PC-3 (cell line): Measurements from ENCODE around the gene MAPK12. TPM values are rescaled to one million over a fixed set of nuclear protein-coding genes. Genes with fewer than 3 reads are reported as not detected.
A peak's percentile ranks its signal among the peaks of the same experiment; 100 is the strongest.

ENCODE experiments used
- ATAC-seq: fragments of 200-7000 bp; cut with Tn5 transposase; 2 replicates; pipeline ENCODE4 v1.9.1; 2020; ENCODE audit warnings: mild to moderate bottlenecking, moderate library complexity
- BruUV-seq: library from RNA; stranded (reverse); fragments of 400-500 nt; replicated peaks from 2 replicates; lab custom pipeline; 2021; lab: Mats Ljungman, UMichigan
- CTCF ChIA-PET: fragments of 300-600 bp; sonication (Branson Sonifier 250); formaldehyde crosslinking; loops from one replicate; lab custom pipeline; 2022; ENCODE audit warnings: antibody characterized with exemption; lab: Charles Lee
- POLR2A ChIA-PET: fragments of 300-600 bp; sonication (Branson Sonifier 250); formaldehyde crosslinking; loops from one replicate; lab custom pipeline; 2022; ENCODE audit warnings: antibody characterized with exemption; ENCODE audit not compliant: unreplicated experiment; lab: Charles Lee
- DNase-seq: peaks from one replicate; pipeline ENCODE4 v3.0.0-alpha.2; 2015
- H2AFZ ChIP-seq: fragments of 300-600 bp; sonication (generic); 2 replicates; pipeline ENCODE4 v1.6.0; 2016; ENCODE audit warnings: antibody characterized with exemption, low read length
- H3F3A ChIP-seq: fragments of 300-600 bp; sonication (generic); one replicate; pipeline ENCODE4 v1.6.0; 2017; ENCODE audit warnings: antibody characterized with exemption, low read length, control low read depth, mild to moderate bottlenecking; ENCODE audit not compliant: unreplicated experiment
- H3K27ac ChIP-seq: fragments of 300-600 bp; sonication (generic); 2 replicates; pipeline ENCODE4 v1.5.1; 2016; ENCODE audit warnings: mild to moderate bottlenecking, low read length
- H3K27me3 ChIP-seq: fragments of 300-600 bp; sonication (generic); 2 replicates; pipeline ENCODE4 v1.6.1; 2016; ENCODE audit warnings: low read length, mixed read lengths
- H3K36me3 ChIP-seq: fragments of 300-600 bp; sonication (generic); 2 replicates; pipeline ENCODE4 v1.6.1; 2016; ENCODE audit warnings: low read depth, mixed run types, low read length, mixed read lengths
- H3K4me1 ChIP-seq: fragments of 300-600 bp; sonication (generic); 2 replicates; pipeline ENCODE4 v1.5.1; 2016; ENCODE audit warnings: low read length; ENCODE audit not compliant: insufficient read depth
- H3K4me2 ChIP-seq: fragments of 300-600 bp; sonication (generic); 2 replicates; pipeline ENCODE4 v1.6.0; 2016; ENCODE audit warnings: low read length
- H3K4me3 ChIP-seq: fragments of 300-600 bp; sonication (generic); 2 replicates; pipeline ENCODE4 v1.5.1; 2016; ENCODE audit warnings: mild to moderate bottlenecking, low read length, mixed read lengths
- H3K79me2 ChIP-seq: fragments of 300-600 bp; sonication (generic); 2 replicates; pipeline ENCODE4 v1.6.1; 2017; ENCODE audit warnings: low read length, mixed read lengths
- H3K9ac ChIP-seq: fragments of 300-600 bp; sonication (generic); 2 replicates; pipeline ENCODE4 v1.6.0; 2016; ENCODE audit warnings: mild to moderate bottlenecking, low read length
- H3K9me2 ChIP-seq: fragments of 300-600 bp; sonication (generic); replicated peaks from 2 replicates; pipeline ENCODE4 v1.6.1; 2016; ENCODE audit warnings: mixed run types, low read length, mixed read lengths
- H3K9me3 ChIP-seq: fragments of 300-600 bp; sonication (generic); 2 replicates; pipeline ENCODE4 v1.6.1; 2016; ENCODE audit warnings: low read length, mixed read lengths
- H4K20me1 ChIP-seq: fragments of 300-600 bp; sonication (generic); 2 replicates; pipeline ENCODE4 v1.6.1; 2016; ENCODE audit warnings: low read length, mixed read lengths
- EZH2 ChIP-seq: fragments of 300-600 bp; sonication (generic); IDR thresholded peaks from one replicate; pipeline ENCODE4 v1.6.1; 2017; ENCODE audit warnings: antibody characterized with exemption, mild to moderate bottlenecking, low read length; ENCODE audit not compliant: unreplicated experiment
- EZH2phosphoT487 ChIP-seq: fragments of 300-600 bp; sonication (generic); IDR thresholded peaks from 2 replicates; pipeline ENCODE4 v1.6.1; 2018; ENCODE audit warnings: mild to moderate bottlenecking, antibody characterized with exemption, low read length, borderline replicate concordance
- intact Hi-C: fragments of 100-400 bp; cut with micrococcal nuclease; formaldehyde crosslinking; loops from 2 replicates; pipeline ENCODE4 v1.9.0; 2023
- total RNA-seq: library from RNA; depleted of rRNA; stranded (reverse); fragments of >200 nt; gene quantifications from 2 replicates; pipeline ENCODE4 v1.2.3, GENCODE V29; 2014
- TF ChIP-seq, protein P1 (sequence below): fragments of 300-600 bp; sonication (generic); conservative IDR thresholded peaks from 2 replicates; pipeline ENCODE4 v1.5.1; 2017; ENCODE audit warnings: antibody characterized with exemption, low read depth, mild to moderate bottlenecking, low read length

The MAPK12 gene
- total RNA-seq, 1 experiment from 2014 or later = 22.4 TPM

DNA sequence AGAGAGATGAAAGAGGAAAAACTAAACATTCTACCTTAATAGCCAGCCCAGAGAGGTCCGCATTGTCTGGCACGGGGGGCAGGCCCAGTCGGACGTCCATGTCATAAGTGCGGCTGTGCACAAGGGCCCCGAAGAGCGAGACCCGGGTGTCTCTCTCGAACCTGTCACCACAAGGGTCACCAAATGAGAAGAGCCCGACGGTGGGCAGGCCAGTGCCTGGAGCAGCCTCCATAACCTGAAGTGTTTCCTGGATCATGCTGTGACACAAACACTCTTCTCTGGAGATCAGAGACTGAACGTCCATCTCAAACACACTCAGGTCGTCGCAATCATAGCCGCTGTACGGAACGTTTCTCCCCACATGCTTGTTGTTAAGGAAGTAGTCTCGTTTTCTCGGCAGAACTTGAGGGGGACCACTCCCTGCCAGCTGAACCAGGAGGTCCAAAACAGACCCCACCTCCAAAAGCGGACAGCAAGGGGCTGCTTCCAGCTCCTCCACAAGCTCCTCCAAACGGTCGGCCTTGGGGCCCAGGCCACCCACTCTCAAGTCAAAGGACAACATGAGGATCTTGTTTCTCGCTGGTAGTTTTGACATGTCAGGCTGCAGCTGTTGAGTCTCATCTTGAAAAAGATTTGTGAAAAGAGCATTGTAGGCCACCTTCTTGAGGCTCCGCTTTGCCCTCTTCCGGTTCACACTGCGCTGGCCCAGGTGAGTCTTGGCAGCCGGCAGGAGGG, 17.6 kb downstream of the MAPK12 start:
- H3K4me2 ChIP-seq = peak overlapping the region; percentile 99
- no TSS peak for BruUV-seq
- no peaks in the 10 kb centered on the region for H3K27me3 ChIP-seq
- no peak for TF ChIP-seq EZH2phosphoT487
- TF ChIP-seq EZH2 = no peak
- TF ChIP-seq, protein P1, sequence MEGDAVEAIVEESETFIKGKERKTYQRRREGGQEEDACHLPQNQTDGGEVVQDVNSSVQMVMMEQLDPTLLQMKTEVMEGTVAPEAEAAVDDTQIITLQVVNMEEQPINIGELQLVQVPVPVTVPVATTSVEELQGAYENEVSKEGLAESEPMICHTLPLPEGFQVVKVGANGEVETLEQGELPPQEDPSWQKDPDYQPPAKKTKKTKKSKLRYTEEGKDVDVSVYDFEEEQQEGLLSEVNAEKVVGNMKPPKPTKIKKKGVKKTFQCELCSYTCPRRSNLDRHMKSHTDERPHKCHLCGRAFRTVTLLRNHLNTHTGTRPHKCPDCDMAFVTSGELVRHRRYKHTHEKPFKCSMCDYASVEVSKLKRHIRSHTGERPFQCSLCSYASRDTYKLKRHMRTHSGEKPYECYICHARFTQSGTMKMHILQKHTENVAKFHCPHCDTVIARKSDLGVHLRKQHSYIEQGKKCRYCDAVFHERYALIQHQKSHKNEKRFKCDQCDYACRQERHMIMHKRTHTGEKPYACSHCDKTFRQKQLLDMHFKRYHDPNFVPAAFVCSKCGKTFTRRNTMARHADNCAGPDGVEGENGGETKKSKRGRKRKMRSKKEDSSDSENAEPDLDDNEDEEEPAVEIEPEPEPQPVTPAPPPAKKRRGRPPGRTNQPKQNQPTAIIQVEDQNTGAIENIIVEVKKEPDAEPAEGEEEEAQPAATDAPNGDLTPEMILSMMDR = no peak
- peak overlapping the region; percentile 81; the same call in 1 of the 2 replicates for H3K27ac ChIP-seq
- H4K20me1 ChIP-seq = no peaks in the 10 kb centered on the region
- H3K4me3 ChIP-seq = peak overlapping the region; percentile 99
- H3K9ac ChIP-seq = peak overlapping the region; percentile 97
- peak overlapping the region; percentile 94 for H2AFZ ChIP-seq
- H3F3A ChIP-seq = no peaks in the 10 kb centered on the region
- DNase-seq = no peak
- CTCF ChIA-PET = no interaction called here
- POLR2A ChIA-PET = no interaction called here
- ATAC-seq = peak; percentile 7; the same call in 1 of the 2 replicates
- H3K9me2 ChIP-seq = no peaks in the 10 kb centered on the region
- no peaks in the 10 kb centered on the region; the same call in 1 of the 2 replicates for H3K36me3 ChIP-seq
- peaks cover 63% of the 10 kb centered on the region for H3K79me2 ChIP-seq
- intact Hi-C loops = no loop called here
- no peaks in the 10 kb centered on the region for H3K9me3 ChIP-seq
- peaks cover 9% of the 10 kb centered on the region; the same call in 1 of the 2 replicates for H3K4me1 ChIP-seq

DNA sequence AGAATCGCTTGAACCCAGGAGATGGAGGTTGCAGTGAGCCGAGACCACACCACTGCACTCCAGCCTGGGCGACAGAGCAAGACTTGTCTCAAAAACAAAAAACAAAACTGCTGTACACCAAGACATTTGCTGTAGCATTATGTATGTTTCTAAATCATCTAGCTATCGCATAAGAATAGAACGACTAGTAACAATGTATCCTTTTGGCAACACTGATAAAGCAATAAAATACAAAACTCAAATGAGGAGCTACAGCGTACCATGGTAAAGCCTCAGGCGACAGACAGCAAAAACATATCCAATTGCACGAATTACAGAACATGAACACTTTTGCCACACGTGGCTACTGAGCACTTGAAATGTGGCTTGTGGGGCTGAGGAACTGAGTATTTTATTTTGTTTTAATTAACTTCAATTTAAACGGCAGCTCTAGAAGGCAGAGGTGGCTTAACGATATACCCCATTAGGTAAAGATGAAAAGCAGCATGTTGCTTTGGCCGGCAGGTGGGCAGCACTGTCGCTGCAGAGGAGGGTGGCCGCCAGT, 19.0 kb downstream of the MAPK12 start:
- POLR2A ChIA-PET = no interaction called here
- no peak overlapping the region for H3K27ac ChIP-seq
- no peaks in the 10 kb centered on the region for H3F3A ChIP-seq
- H4K20me1 ChIP-seq = no peaks in the 10 kb centered on the region
- BruUV-seq = no TSS peak
- peaks cover 9% of the 10 kb centered on the region; the same call in 1 of the 2 replicates for H3K4me1 ChIP-seq
- DNase-seq (peak; percentile 18), ATAC-seq (no peak)
- peaks cover 65% of the 10 kb centered on the region for H3K79me2 ChIP-seq
- H3K9me3 ChIP-seq = no peaks in the 10 kb centered on the region
- peak overlapping the region; percentile 99 for H3K4me2 ChIP-seq
- H3K4me3 ChIP-seq = peak overlapping the region; percentile 99
- no peak overlapping the region for H2AFZ ChIP-seq
- H3K9me2 ChIP-seq = no peaks in the 10 kb centered on the region
- H3K27me3 ChIP-seq = no peaks in the 10 kb centered on the region
- H3K36me3 ChIP-seq = no peaks in the 10 kb centered on the region; the same call in 1 of the 2 replicates
- CTCF ChIA-PET = no interaction called here
- intact Hi-C loops = no loop called here
- H3K9ac ChIP-seq = peak overlapping the region; percentile 97; the same call in 1 of the 2 replicates
- TF ChIP-seq EZH2phosphoT487 (no peak), EZH2 (no peak)
- TF ChIP-seq, protein P1 = no peak

DNA sequence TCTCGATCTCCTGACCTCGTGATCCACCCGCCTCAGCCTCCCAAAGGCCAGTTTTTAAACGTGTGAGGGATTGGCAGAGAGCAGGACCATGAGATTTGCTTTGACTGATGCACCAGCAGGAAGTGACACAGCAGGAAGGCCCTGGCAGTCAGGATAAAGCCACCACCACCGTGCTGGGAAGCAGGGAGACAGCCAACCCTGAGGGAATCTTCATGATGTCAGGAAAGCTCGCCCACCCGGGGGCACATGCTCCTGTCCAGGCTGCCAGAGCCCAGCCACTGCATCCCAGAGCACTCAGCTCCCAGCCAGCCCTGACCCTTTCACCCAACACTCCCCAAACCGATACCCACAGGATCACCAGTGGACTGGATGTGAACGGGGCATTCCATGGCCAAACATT, 22.7 kb downstream of the MAPK12 start:
- H3F3A ChIP-seq = no peaks in the 10 kb centered on the region
- no peaks in the 10 kb centered on the region for H3K9me2 ChIP-seq
- H3K27me3 ChIP-seq = no peaks in the 10 kb centered on the region
- H3K4me1 ChIP-seq = no peaks in the 10 kb centered on the region
- no peak overlapping the region for H3K4me2 ChIP-seq
- no peaks in the 10 kb centered on the region for H3K9me3 ChIP-seq
- peaks cover 70% of the 10 kb centered on the region for H3K79me2 ChIP-seq
- POLR2A ChIA-PET = no interaction called here
- DNase-seq = no peak
- H3K27ac ChIP-seq = no peak overlapping the region
- no peak for ATAC-seq
- no peak overlapping the region for H2AFZ ChIP-seq
- no peaks in the 10 kb centered on the region; the same call in 1 of the 2 replicates for H3K36me3 ChIP-seq
- CTCF ChIA-PET = no interaction called here
- no peak overlapping the region for H3K9ac ChIP-seq
- intact Hi-C loops = no loop called here
- no peaks in the 10 kb centered on the region for H4K20me1 ChIP-seq
- H3K4me3 ChIP-seq = no peak overlapping the region
- no TSS peak for BruUV-seq
- TF ChIP-seq EZH2phosphoT487 (no peak), EZH2 (no peak)
- TF ChIP-seq, protein P1 = no peak
